H9 (cell line): ENCODE measurements around the gene PIEZO2. TPM values are rescaled to one million over a fixed set of nuclear protein-coding genes. Genes with fewer than 3 reads are reported as not detected.

Source experiments
- DNase-seq: peaks from one replicate; pipeline ENCODE4 v3.0.0-alpha.2; 2017
- H2AFZ ChIP-seq: one replicate; pipeline ENCODE4 v1.6.1; 2013; ENCODE audit warnings: mild to moderate bottlenecking, low read length, control low read depth, moderate library complexity
- H2AK5ac ChIP-seq: 2 replicates; pipeline ENCODE4 v1.6.1; 2013; ENCODE audit warnings: low read length, control low read depth, mixed read lengths; ENCODE audit not compliant: insufficient read length
- H2BK120ac ChIP-seq: one replicate; pipeline ENCODE4 v1.6.1; 2013; ENCODE audit warnings: low read depth, mild to moderate bottlenecking, low read length, control low read depth, inconsistent platforms; ENCODE audit not compliant: poor library complexity, severe bottlenecking
- H2BK12ac ChIP-seq: 2 replicates; pipeline ENCODE4 v1.6.1; 2013; ENCODE audit warnings: low read length, control low read depth, mixed read lengths, low read depth; ENCODE audit not compliant: insufficient read length
- H2BK15ac ChIP-seq: 2 replicates; pipeline ENCODE4 v1.6.1; 2013; ENCODE audit warnings: low read depth, low read length, control low read depth
- H2BK20ac ChIP-seq: one replicate; pipeline ENCODE4 v1.6.1; 2013; ENCODE audit warnings: low read depth, mild to moderate bottlenecking, low read length, control low read depth, inconsistent platforms; ENCODE audit not compliant: poor library complexity, severe bottlenecking
- H2BK5ac ChIP-seq: 2 replicates; pipeline ENCODE4 v1.6.1; 2013; ENCODE audit warnings: low read length, control low read depth, mixed read lengths; ENCODE audit not compliant: insufficient read length
- H3K14ac ChIP-seq: 2 replicates; pipeline ENCODE4 v1.6.1; 2013; ENCODE audit warnings: low read length, control low read depth; ENCODE audit not compliant: insufficient read depth
- H3K18ac ChIP-seq: 2 replicates; pipeline ENCODE4 v1.6.1; 2013; ENCODE audit warnings: low read depth, mild to moderate bottlenecking, mixed read lengths, low read length, control low read depth; ENCODE audit not compliant: insufficient read length
- H3K23ac ChIP-seq: 2 replicates; pipeline ENCODE4 v1.6.1; 2013; ENCODE audit warnings: low read length, control low read depth, mixed read lengths, low read depth; ENCODE audit not compliant: insufficient read length
- H3K23me2 ChIP-seq: 2 replicates; pipeline ENCODE4 v1.6.1; 2013; ENCODE audit warnings: low read depth, mild to moderate bottlenecking, mixed read lengths, low read length, control low read depth; ENCODE audit not compliant: insufficient read length, poor library complexity, severe bottlenecking
- H3K27ac ChIP-seq: 2 replicates; pipeline ENCODE4 v1.5.1; 2013; ENCODE audit warnings: low read length, control low read depth, mixed read lengths, low read depth; ENCODE audit not compliant: insufficient read length
- H3K27me3 ChIP-seq: 2 replicates; pipeline ENCODE4 v1.6.1; 2013; ENCODE audit warnings: low read length, control low read depth, inconsistent platforms; ENCODE audit not compliant: insufficient read depth
- H3K4ac ChIP-seq: 2 replicates; pipeline ENCODE4 v1.6.1; 2013; ENCODE audit warnings: low read depth, mild to moderate bottlenecking, control low read depth, inconsistent platforms, low read length, moderate library complexity
- H3K4me1 ChIP-seq: 2 replicates; pipeline ENCODE4 v1.6.1; 2013; ENCODE audit warnings: low read length, control low read depth, inconsistent platforms; ENCODE audit not compliant: insufficient read depth
- H3K4me2 ChIP-seq: 2 replicates; pipeline ENCODE4 v1.6.1; 2013; ENCODE audit warnings: low read length, control low read depth, mixed read lengths; ENCODE audit not compliant: insufficient read length, insufficient read depth
- H3K56ac ChIP-seq: 2 replicates; pipeline ENCODE4 v1.6.1; 2013; ENCODE audit warnings: low read depth, mild to moderate bottlenecking, mixed read lengths, low read length, control low read depth; ENCODE audit not compliant: insufficient read length
- H3K79me1 ChIP-seq: 2 replicates; pipeline ENCODE4 v1.6.1; 2013; ENCODE audit warnings: low read depth, mild to moderate bottlenecking, moderate library complexity, low read length, control low read depth, inconsistent platforms; ENCODE audit not compliant: insufficient read depth, poor library complexity, severe bottlenecking
- H3K79me2 ChIP-seq: 2 replicates; pipeline ENCODE4 v1.6.1; 2013; ENCODE audit warnings: low read length, control low read depth, inconsistent platforms; ENCODE audit not compliant: insufficient read depth
- H3K9ac ChIP-seq: 2 replicates; pipeline ENCODE4 v1.6.1; 2013; ENCODE audit warnings: low read length, control low read depth, mixed read lengths; ENCODE audit not compliant: insufficient read length; ENCODE audit errors: extremely low read depth
- H3K9me3 ChIP-seq: one replicate; pipeline ENCODE4 v1.6.1; 2013; ENCODE audit warnings: low read depth, low read length, inconsistent platforms; ENCODE audit not compliant: control insufficient read depth
- H3T11ph ChIP-seq: one replicate; pipeline ENCODE4 v1.6.1; 2013; ENCODE audit warnings: mild to moderate bottlenecking, low read length, control low read depth, inconsistent platforms
- H4K20me1 ChIP-seq: one replicate; pipeline ENCODE4 v1.6.1; 2013; ENCODE audit not compliant: control insufficient read depth, insufficient read length, insufficient read depth
- H4K5ac ChIP-seq: 2 replicates; pipeline ENCODE4 v1.6.1; 2013; ENCODE audit warnings: low read depth, mild to moderate bottlenecking, mixed read lengths, low read length, control low read depth; ENCODE audit not compliant: insufficient read length
- H4K8ac ChIP-seq: replicated peaks from 2 replicates; pipeline ENCODE4 v1.6.1; 2013; ENCODE audit warnings: low read length, control low read depth, mixed read lengths, low read depth; ENCODE audit not compliant: insufficient read length
- H4K91ac ChIP-seq: 2 replicates; pipeline ENCODE4 v1.6.1; 2013; ENCODE audit warnings: low read depth, mild to moderate bottlenecking, moderate library complexity, mixed read lengths, low read length, control low read depth; ENCODE audit not compliant: insufficient read length
- H3K27ac Mint-ChIP-seq, 3 experiments: 2 replicates in 2 of 3; 3 replicates in 1 of 3; pipeline ENCODE4 v1.8.0; 2020 to 2021; ENCODE audit warnings: mixed read lengths in 3 of 3, mild to moderate bottlenecking in 1 of 3, moderate library complexity in 1 of 3
- H3K27me3 Mint-ChIP-seq: 2 replicates; pipeline ENCODE4 v1.8.0; 2021; ENCODE audit warnings: low read depth, mild to moderate bottlenecking, moderate library complexity, mixed read lengths
- H3K36me3 Mint-ChIP-seq, 3 experiments: 2 replicates in 2 of 3; 3 replicates in 1 of 3; pipeline ENCODE4 v1.8.0; 2020 to 2021; ENCODE audit warnings: low read depth in 3 of 3, mixed read lengths in 3 of 3; ENCODE audit not compliant: insufficient read depth in 1 of 3
- H3K4me1 Mint-ChIP-seq, 2 experiments: 2 replicates each; pipeline ENCODE4 v1.8.0; 2020; ENCODE audit warnings: mixed read lengths in 2 of 2
- H3K4me3 Mint-ChIP-seq, 2 experiments: 2 replicates in 1 of 2; 3 replicates in 1 of 2; pipeline ENCODE4 v1.8.0; 2020 to 2021; ENCODE audit warnings: mild to moderate bottlenecking in 2 of 2, mixed read lengths in 2 of 2, moderate library complexity in 1 of 2
- H3K9me3 Mint-ChIP-seq, 2 experiments: 2 replicates in 1 of 2; 3 replicates in 1 of 2; pipeline ENCODE4 v1.8.0; 2020; ENCODE audit warnings: mild to moderate bottlenecking in 2 of 2, mixed read lengths in 2 of 2, moderate library complexity in 1 of 2
- CTCF ChIP-seq: fragments of 200-600 bp; sonication (generic); conservative IDR thresholded peaks from 3 replicates; pipeline ENCODE4 v1.8.0; 2021; ENCODE audit warnings: antibody characterized with exemption, mild to moderate bottlenecking
- WGBS: extraction: QIAGEN DNeasy Blood & Tissue Kit; methylation state at CpG from one replicate; pipeline ENCODE4 v1.1.7; 2013; ENCODE audit warnings: missing lambda C conversion rate, low lambda C conversion rate, mixed read lengths; ENCODE audit not compliant: insufficient read length; ENCODE audit errors: extremely low coverage; 5-methylcytosine and 5-hydroxymethylcytosine counted together
- total RNA-seq: library from RNA; stranded (reverse); gene quantifications from 2 replicates; pipeline ENCODE4 v1.2.1, GENCODE V29; 2021

PIEZO2 gene
- total RNA-seq, 1 experiment from 2014 or later = 3.9 TPM

- H3K23ac ChIP-seq = no peak overlapping the region
- no peaks in the 10 kb centered on the region for H3K9me3 ChIP-seq
- H3K56ac ChIP-seq = no peak overlapping the region
- Mint-ChIP-seq H3K27ac (no peak overlapping the region), H3K36me3 (peaks cover 0 to 4% (median 0%) of the 10 kb centered on the region in 3 experiments; a peak in 2 of 7 replicates), H3K4me1 (0 out of 4 replicates have a peak, but pooled peaks cover 2% of the 10 kb centered on the region in 2 experiments), H3K27me3 (no peaks in the 10 kb centered on the region), H3K9me3 (no peaks in the 10 kb centered on the region), H3K4me3 (no peak overlapping the region)
- no peak overlapping the region for H3K14ac ChIP-seq
- H3K79me2 ChIP-seq = no peaks in the 10 kb centered on the region
- H2AK5ac ChIP-seq = no peak overlapping the region
- no CpG with 5 or more reads among the region's 1 CpG for WGBS
- H2BK20ac ChIP-seq = no peak overlapping the region
- H4K8ac ChIP-seq = no peak overlapping the region
- H3K27ac ChIP-seq = no peak overlapping the region
- H2AFZ ChIP-seq = no peak overlapping the region
- H3K79me1 ChIP-seq = no peaks in the 10 kb centered on the region
- no peaks in the 10 kb centered on the region for H4K20me1 ChIP-seq
- H4K5ac ChIP-seq = no peak overlapping the region
- no peak overlapping the region for H3T11ph ChIP-seq
- no peak overlapping the region for H3K18ac ChIP-seq
- DNase-seq = no peak
- H3K27me3 ChIP-seq = no peaks in the 10 kb centered on the region
- H4K91ac ChIP-seq = no peak overlapping the region
- no peak overlapping the region for H3K9ac ChIP-seq
- no peak overlapping the region for H2BK120ac ChIP-seq
- no peak overlapping the region for H2BK15ac ChIP-seq
- H3K4ac ChIP-seq = no peak overlapping the region
- H3K23me2 ChIP-seq = no peaks in the 10 kb centered on the region
- no peak for TF ChIP-seq CTCF
- H2BK12ac ChIP-seq = no peak overlapping the region
- H3K4me2 ChIP-seq = no peak overlapping the region
- no peak overlapping the region for H2BK5ac ChIP-seq
- H3K4me1 ChIP-seq = no peaks in the 10 kb centered on the region
These were observed 96.1 kb downstream of the PIEZO2 start for GRCh38 chr18:11053293-11053692.
